Breast epithelium (tissue), 4 donors: Measurements from ENCODE around the gene PNMT. TPM values are rescaled to one million over a fixed set of nuclear protein-coding genes. Genes with fewer than 3 reads are reported as not detected.
A peak's percentile ranks its signal among the peaks of the same experiment; 100 is the strongest.

ENCODE experiments used
- DNase-seq, 2 donors: peaks; one replicate each; pipeline ENCODE4 v3.0.0-alpha.2; 2019; ENCODE audit warnings: low spot score in 2 of 2
- H3K27ac ChIP-seq, 2 donors: fragments of 200-600 bp; sonication (generic) in 1 of 2; one replicate each; pipeline ENCODE4 v1.5.1; 2016 to 2019; ENCODE audit warnings: mild to moderate bottlenecking in 1 of 2
- H3K27me3 ChIP-seq, 2 donors: fragments of 200-600 bp; sonication (generic) in 1 of 2; one replicate each; pipeline versions ENCODE4 v1.5.1 to v1.6.0; 2017 to 2019; ENCODE audit warnings: control low read depth in 1 of 2, mild to moderate bottlenecking in 1 of 2
- H3K36me3 ChIP-seq: fragments of 200-600 bp; one replicate; pipeline ENCODE4 v1.5.1; 2019
- H3K4me1 ChIP-seq, 2 donors: fragments of 200-600 bp; sonication (generic); one replicate each; pipeline ENCODE4 v1.5.1; 2016 to 2019; ENCODE audit warnings: control low read depth in 1 of 2
- H3K4me3 ChIP-seq, 3 donors: fragments of 200-600 bp; sonication (generic); 1 replicate in 2 of 3; 2 replicates in 1 of 3; pipeline ENCODE4 v1.5.1; 2016 to 2019; ENCODE audit warnings: mild to moderate bottlenecking in 3 of 3, moderate library complexity in 2 of 3
- H3K9me3 ChIP-seq, 2 donors: fragments of 200-600 bp; sonication (generic) in 1 of 2; one replicate each; pipeline ENCODE4 v1.5.1; 2016 to 2019; ENCODE audit warnings: control low read depth in 1 of 2
- CTCF ChIP-seq, 3 donors: fragments of 450-650 bp; IDR thresholded peaks; one replicate each; pipeline ENCODE4 v1.5.1; 2016 to 2017; ENCODE audit warnings: antibody characterized with exemption in 3 of 3, mild to moderate bottlenecking in 3 of 3, moderate library complexity in 3 of 3
- POLR2A ChIP-seq: fragments of 450-650 bp; IDR thresholded peaks from one replicate; pipeline ENCODE4 v1.6.1; 2016; ENCODE audit warnings: antibody characterized with exemption, mild to moderate bottlenecking, moderate library complexity
- POLR2AphosphoS5 ChIP-seq, 3 donors: sonication (generic); formaldehyde crosslinking; IDR thresholded peaks; one replicate each; pipeline ENCODE4 v1.6.1; 2017; ENCODE audit warnings: antibody characterized with exemption in 3 of 3
- intact Hi-C: fragments of 100-400 bp; cut with DNase I; formaldehyde crosslinking; loops from one replicate; pipeline ENCODE4 v1.15.1; 2023; ENCODE audit warnings: low total_unique reads
- total RNA-seq, 3 donors: library from RNA; depleted of rRNA; stranded (reverse); fragments of >200 nt; gene quantifications; one replicate each; pipeline ENCODE4 v1.1.0, GENCODE V29; 2016

PNMT gene
- total RNA-seq, 3 donors from 2014 or later, result 1.6 to 9.5 (median 5.1) TPM

- Histone ChIP-seq H3K27me3 (peaks cover 3 to 12% of the 10 kb centered on the region in 2 donors), H3K9me3 (no peaks in the 10 kb centered on the region), H3K4me1 (peaks cover 26% of the 10 kb centered on the region in 2 donors), H3K4me3 (no peak overlapping the region), H3K27ac (peak overlapping the region; percentile 68 to 70), H3K36me3 (no peaks in the 10 kb centered on the region)
- peak in 2 of 3 donors; percentile 47 to 73 for TF ChIP-seq CTCF (IDR thresholded peaks at IDR 0.05)
- TF ChIP-seq POLR2A, result no peak
- no peak for TF ChIP-seq POLR2AphosphoS5 (IDR thresholded peaks at IDR 0.05)
- no peak for DNase-seq
- intact Hi-C loops, result no loop called here
These were observed 3.6 kb downstream of the PNMT start for GRCh38 chr17:39671651-39672521.

GRCh38 chr17:39672522-39673334, 4.5 kb downstream of the PNMT start:
- Histone ChIP-seq H3K4me1 (peaks cover 18 to 21% of the 10 kb centered on the region in 2 donors), H3K27ac (peak overlapping the region; percentile 68 to 70), H3K36me3 (no peaks in the 10 kb centered on the region), H3K9me3 (no peaks in the 10 kb centered on the region), H3K27me3 (peaks cover 0 to 6% of the 10 kb centered on the region in 2 donors), H3K4me3 (no peak overlapping the region)
- intact Hi-C loops, result no loop called here
- TF ChIP-seq POLR2AphosphoS5 (IDR thresholded peaks at IDR 0.05) (no peak), CTCF (IDR thresholded peaks at IDR 0.05) (peak in 1 of 3 donors; percentile 4), POLR2A (no peak)
- DNase-seq, result no peak

GRCh38 chr17:39673335-39674081, 5.3 kb downstream of the PNMT start:
- H3K36me3 ChIP-seq, result no peaks in the 10 kb centered on the region
- peaks cover 11 to 16% of the 10 kb centered on the region in 2 donors for H3K4me1 ChIP-seq
- no peak overlapping the region for H3K4me3 ChIP-seq
- intact Hi-C loops, result no loop called here
- no peak for DNase-seq
- peak overlapping the region; percentile 87 to 91 for H3K27ac ChIP-seq
- TF ChIP-seq POLR2AphosphoS5 (IDR thresholded peaks at IDR 0.05), result no peak
- TF ChIP-seq POLR2A, result no peak
- no peak for TF ChIP-seq CTCF (IDR thresholded peaks at IDR 0.05)
- no peaks in the 10 kb centered on the region for H3K9me3 ChIP-seq
- peaks cover 0 to 6% of the 10 kb centered on the region in 2 donors for H3K27me3 ChIP-seq

GRCh38 chr17:39674179-39674578, 5.9 kb downstream of the PNMT start:
- TF ChIP-seq CTCF (IDR thresholded peaks at IDR 0.05), result no peak
- no peak for TF ChIP-seq POLR2AphosphoS5 (IDR thresholded peaks at IDR 0.05)
- no peak for TF ChIP-seq POLR2A

More at GRCh38 chr17:39674179-39674578, 5.9 kb downstream of the PNMT start:
- DNase-seq, result no peak
- Histone ChIP-seq H3K36me3 (no peaks in the 10 kb centered on the region), H3K4me3 (no peak overlapping the region), H3K4me1 (peaks cover 10 to 16% of the 10 kb centered on the region in 2 donors), H3K27ac (peak overlapping the region; percentile 87 to 91), H3K9me3 (no peaks in the 10 kb centered on the region), H3K27me3 (peaks cover 0 to 6% of the 10 kb centered on the region in 2 donors)
- intact Hi-C loops, result no loop called here
